GM18873 (cell line): Measurements from ENCODE around the gene EPHA1.

Source experiments
- ATAC-seq: cut with Tn5 transposase; IDR thresholded peaks from one replicate; pipeline ENCODE4 v1.9.1; 2021; ENCODE audit warnings: mild to moderate bottlenecking, moderate library complexity, moderate number of reproducible peaks; ENCODE audit not compliant: unreplicated experiment, low FRiP score

Gene EPHA1

GRCh38 chr7:143408686-143409561 lies at the start of gene EPHA1:
Gene EPHA1 (minus strand): TSS chr7:143408856. CDS start chr7:143408805, 51 bp downstream.
- no peak for ATAC-seq

GRCh38 chr7:143458263-143458662 lies 49.6 kb upstream of the EPHA1 start:
- ATAC-seq, result no peak

DNA sequence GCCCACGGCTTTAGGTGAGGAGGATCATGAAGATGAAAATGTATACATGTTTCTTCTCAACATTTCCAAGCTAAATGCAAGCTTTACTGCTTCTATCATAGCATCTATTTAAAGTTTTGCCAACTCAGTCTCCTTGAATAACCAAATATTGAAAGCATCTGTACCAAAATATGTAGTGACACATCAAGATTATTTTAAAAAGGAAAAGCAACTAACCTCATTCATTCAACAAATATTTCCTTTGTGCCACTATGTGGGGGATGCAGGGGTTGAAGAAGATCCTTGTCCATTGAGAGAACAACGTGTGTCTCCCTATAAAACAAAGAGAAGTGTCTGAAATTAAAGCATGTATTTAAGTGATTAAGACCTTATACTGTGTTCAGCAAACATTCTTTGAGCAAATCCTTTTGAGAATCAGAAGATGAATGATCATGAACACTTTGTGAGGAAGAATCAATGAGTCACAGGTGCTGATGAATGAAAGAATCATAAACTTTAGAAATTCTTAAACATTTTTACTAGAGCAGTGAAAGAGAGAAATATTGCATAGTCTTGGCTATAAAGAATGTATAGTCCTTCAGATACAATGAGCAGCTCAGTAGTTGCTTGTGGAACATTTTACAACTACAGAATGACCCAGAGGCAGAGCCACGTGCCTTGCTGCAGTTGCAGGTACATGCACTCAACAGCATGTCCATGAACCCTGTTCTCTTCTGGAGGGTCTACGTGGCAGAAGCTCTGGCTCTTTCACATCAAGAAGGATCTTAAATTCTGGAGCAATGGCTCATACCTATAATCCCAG lies 48.5 kb upstream of the EPHA1 start:
- no peak for ATAC-seq

DNA sequence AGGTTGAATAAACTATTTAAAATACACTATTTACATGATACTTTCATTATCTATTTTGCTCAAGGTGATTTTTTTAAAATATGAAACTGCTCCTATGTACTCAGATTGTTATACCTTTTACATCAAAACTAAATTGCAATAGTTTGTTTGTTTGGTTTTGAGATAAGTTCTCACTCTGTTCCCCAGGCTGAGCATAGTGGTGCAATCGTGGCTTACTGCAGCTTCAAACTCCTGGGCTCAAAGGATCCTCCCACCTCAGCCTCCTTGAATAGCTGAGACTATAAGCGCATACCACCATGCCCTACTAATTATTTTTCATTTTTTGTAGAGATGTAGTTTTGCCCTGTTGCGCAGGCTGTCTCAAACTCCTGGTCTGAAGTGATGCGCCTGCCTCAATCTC lies 47.3 kb upstream of the EPHA1 start:
- no peak for ATAC-seq

DNA sequence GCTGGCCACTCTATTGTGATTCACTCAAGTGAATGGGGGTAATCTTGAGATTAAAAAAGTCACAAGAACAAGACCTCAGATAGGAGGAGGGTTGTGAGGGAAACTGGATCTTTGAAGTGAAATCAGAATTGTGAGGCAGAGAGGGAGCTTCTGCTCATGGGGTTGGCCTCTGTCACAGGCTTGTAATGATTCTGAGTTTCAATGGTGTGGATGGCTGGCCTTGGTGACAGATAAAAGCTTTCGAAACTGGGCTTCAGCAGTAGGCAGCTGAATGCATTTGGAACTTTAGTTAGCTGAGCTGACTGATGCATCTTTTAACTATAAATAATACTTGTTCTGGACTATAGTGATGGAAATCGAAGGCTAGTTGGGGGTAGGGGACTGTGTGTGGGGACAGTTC lies 46.8 kb upstream of the EPHA1 start:
- ATAC-seq, result no peak

- no peak for ATAC-seq
Observed at GRCh38 chr7:143454091-143454680, 45.5 kb upstream of the EPHA1 start.

GRCh38 chr7:143452495-143452894 lies 43.8 kb upstream of the EPHA1 start:
- no peak for ATAC-seq

DNA sequence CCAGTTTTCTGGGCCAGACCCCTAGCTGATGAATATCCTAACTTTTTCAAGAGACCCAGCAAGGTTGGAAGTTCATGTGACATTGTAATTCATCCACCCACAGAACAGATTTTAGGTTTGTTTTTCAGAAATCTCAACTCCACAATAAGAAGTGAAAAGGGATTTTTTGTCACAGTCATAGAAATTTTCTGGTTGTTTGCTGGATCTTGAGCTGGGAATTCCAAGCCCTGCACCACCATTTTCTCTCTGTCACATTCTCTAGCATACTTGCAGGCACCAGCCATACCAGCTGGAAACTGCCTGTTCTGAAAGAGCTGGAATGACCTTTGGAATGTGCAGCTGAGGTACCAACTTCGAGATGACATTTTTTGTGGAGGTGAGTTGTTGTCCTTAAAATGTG lies 43.1 kb upstream of the EPHA1 start:
- no peak for ATAC-seq

DNA sequence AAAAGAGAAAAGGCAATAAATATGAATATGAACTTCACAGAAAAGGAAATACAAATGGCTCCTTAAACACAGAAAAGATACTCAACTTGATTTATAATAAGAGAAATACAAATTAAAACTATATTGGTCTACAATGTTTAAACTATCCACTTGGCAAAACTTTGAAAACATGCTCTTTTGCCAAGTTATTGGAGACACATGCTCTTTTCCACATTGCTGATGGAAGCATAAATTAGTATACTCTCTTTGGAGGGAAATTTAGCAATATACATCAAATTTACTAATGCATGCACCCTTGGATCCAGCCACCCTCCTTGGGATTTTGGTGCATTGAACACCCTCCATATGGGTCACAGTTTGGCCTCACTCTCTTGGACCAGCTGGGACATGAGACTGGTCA lies 42.5 kb upstream of the EPHA1 start:
- no peak for ATAC-seq

DNA sequence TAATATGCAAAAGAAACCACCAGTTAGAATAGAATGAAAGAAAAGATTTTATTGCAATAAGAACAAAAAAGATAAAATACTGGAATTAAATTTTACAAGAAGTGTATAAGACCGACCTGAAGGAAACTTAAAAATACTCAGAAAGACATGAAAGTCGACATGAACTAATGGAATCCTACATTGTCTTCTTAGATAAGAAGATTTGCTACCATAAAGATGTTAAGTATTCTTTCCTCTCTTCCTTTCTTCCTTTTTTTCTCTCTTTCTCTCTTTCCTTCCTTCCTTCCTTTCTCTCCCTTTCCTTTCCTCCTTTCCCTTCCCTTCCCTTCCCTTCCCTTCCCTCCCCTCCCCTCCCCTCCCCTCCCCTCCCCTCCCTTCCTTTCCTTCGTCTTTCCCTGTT lies 41.1 kb upstream of the EPHA1 start:
- no peak for ATAC-seq

GRCh38 chr7:143448429-143448828 lies 39.8 kb upstream of the EPHA1 start:
- no peak for ATAC-seq

DNA sequence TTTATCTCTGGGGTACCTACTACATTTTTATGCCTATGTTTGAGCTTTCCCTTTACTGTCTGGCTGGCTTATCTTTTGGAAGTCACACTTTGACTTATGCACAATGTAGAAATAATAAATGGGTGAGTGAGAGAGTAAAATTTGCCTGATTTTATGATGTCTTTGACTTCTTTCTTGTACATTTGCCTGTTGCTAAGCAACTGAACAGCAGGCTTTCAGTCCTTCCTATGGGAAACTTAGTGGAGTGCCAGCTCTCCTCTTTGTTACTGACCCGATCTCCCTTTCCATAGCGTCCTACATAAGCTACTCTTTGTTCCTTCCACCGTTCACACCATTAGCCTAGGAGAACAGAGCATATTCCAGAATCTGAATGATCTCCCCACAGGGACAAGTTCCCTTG lies 38.8 kb upstream of the EPHA1 start:
- ATAC-seq, result no peak

DNA sequence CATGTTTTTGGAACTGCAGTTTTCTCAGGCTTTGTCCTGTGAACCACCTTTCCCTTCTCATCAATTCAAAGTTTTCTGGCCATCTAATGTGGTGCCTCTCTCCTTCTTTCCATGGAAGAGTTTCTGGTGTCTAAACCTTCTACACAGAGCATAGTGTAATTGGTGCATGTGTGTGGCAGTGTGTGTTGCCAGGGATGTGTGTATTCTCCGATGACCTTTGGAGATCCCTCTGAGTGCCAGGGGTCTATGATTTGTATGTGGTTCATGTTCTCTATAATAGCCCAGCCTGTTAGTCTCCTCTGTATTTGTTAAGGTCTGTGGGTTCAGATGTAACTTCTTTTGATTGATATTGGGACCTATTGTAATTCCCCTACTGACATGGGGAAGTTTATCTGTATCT lies 36.1 kb upstream of the EPHA1 start:
- ATAC-seq, result no peak

DNA sequence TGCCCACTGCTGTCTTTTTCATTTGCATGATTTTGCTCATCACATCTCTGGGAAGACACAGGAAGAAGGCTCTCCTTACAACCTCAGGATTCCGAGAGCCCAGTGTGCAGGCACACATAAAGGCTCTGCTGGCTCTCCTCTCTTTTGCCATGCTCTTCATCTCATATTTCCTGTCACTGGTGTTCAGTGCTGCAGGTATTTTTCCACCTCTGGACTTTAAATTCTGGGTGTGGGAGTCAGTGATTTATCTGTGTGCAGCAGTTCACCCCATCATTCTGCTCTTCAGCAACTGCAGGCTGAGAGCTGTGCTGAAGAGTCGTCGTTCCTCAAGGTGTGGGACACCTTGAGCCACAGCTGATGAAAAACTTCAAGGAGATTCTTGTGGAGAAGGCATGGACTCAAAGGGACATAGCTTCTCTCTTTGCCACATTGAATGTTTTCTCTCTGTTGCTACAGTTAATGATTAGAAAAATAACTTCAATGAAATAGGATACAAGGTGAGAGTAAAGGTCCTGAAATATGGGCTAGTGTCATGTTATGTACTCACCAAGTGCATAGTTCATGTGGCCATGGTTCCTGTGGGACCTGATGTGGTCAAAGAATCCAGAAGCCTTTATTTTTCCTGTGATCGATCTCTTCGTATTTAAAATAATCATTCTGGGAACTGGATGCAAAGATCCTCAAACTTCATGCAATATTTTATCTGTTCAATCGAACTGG lies 35.6 kb upstream of the EPHA1 start:
- no peak for ATAC-seq

GRCh38 chr7:143443153-143443552 lies 34.5 kb upstream of the EPHA1 start, which contains the start of gene TAS2R60:
Gene TAS2R60 (plus strand): TSS chr7:143443453. CDS start chr7:143443453, 0 bp downstream.
- ATAC-seq, result no peak

- ATAC-seq, result no peak
Observed at GRCh38 chr7:143439866-143440265, 31.2 kb upstream of the EPHA1 start.

GRCh38 chr7:143437578-143437977 lies 28.9 kb upstream of the EPHA1 start:
- ATAC-seq, result no peak

DNA sequence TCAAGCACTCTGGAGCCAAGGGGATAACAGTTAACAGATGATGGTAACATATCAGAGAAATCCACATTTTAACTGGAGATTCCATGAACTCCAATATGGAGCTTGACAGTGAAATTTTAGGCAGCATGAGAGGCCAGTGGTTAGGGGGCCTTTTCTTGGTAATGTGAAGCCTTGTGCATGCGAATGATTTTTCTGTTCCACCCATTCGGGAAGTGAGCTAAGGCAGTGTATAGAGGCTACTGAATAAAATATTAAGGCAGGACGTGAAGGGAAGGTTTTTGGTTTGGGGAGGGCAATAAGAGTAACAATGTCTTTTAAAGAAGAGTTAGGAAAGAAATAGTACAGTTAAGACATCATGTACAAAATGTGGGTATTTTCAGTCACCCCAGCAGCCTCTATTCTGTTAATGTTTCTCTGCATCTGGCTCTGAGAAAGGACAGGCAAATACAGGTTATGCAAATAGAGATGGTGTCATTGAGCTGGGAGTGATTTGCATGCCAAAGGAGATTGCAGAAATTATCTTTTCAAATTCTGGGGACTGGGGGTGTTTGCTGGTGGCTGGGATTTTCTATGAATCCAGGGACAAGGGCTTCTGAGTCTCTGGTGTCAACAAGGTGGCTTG lies 27.8 kb upstream of the EPHA1 start:
- peak; percentile 89 for ATAC-seq

- no peak for ATAC-seq
Observed at GRCh38 chr7:143435266-143435665, 26.6 kb upstream of the EPHA1 start.

DNA sequence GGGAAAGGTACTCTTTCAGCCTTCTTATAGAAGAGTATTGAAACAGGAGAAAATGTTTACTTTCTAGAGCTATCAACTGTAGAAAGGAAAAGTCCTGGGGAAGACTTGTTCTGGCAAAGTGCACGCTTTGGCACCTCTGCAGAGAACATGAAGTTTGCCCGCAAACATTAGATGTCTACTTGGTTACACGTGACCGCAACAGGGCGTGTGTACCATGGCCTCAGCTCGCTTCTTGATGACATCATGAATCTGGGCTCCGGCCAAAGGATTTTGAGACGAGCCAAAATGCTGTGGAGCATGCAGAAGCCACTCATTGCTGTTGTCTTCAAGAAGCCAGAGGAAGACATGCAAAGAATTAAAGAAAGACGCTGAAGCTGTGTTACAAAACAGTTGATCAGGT lies 26.0 kb upstream of the EPHA1 start:
- ATAC-seq, result no peak
